GM18873 (cell line): ENCODE data around the gene GSTM4.
A peak's percentile ranks its signal among the peaks of the same experiment; 100 is the strongest.

ENCODE experiments used
- ATAC-seq: cut with Tn5 transposase; IDR thresholded peaks from one replicate; pipeline ENCODE4 v1.9.1; 2021; ENCODE audit warnings: mild to moderate bottlenecking, moderate library complexity, moderate number of reproducible peaks; ENCODE audit not compliant: unreplicated experiment, low FRiP score

Gene GSTM4

DNA sequence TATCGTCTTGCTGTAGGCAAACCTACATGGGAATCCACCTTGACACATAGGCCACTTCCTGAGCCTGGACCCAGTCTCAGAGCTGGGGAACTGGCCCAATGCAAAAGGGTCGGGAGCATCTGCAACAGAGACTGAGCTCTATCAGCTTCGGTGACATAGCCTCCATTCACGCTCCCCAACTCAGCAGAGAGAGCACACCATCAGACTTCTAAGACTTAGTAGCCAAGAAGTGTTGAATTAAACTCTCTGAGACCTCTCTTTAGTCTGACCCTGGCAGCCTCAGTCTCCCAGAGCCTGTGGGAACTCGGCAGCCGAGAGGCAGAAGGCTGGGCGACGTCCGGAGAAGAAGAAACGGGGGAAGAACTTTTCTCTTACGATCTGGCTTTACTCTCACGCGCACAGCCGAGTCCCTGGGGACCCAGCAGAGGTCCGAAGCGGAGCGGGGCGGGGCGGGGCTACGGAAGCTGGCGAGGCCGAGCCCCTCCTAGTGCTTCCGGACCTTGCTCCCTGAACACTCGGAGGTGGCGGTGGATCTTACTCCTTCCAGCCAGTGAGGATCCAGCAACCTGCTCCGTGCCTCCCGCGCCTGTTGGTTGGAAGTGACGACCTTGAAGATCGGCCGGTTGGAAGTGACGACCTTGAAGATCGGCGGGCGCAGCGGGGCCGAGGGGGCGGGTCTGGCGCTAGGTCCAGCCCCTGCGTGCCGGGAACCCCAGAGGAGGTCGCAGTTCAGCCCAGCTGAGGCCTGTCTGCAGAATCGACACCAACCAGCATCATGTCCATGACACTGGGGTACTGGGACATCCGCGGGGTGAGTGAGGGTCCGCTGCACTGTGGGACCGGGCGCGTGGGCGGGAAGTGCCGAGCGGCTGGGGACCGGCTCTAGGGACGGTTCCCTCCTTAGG is at the start of gene GSTM4:
Gene GSTM4 (plus strand): TSS at position 485 of the 905 bp plus-strand sequence. CDS start 291 bp downstream, at position 776.
- ATAC-seq = peak; percentile 66

DNA sequence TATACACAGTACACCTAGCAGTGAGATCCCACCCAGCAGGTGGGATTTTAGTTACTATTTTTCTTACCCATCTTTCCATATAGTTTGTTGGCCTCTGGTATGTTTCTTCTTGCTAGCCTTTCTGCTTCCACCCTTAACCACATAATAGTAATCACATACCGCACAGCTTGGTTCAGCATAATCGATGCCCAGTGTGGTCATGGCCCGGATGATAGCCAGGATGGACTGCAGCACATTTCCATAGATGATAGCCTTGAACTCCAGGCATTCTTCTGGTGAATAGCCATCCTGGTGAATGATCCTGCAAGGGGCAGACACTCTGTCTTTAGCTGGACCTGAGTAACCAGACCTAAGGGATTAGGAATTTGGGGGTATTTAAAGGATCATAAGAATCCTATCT is 46.0 kb upstream of the GSTM4 start:
- ATAC-seq = no peak

DNA sequence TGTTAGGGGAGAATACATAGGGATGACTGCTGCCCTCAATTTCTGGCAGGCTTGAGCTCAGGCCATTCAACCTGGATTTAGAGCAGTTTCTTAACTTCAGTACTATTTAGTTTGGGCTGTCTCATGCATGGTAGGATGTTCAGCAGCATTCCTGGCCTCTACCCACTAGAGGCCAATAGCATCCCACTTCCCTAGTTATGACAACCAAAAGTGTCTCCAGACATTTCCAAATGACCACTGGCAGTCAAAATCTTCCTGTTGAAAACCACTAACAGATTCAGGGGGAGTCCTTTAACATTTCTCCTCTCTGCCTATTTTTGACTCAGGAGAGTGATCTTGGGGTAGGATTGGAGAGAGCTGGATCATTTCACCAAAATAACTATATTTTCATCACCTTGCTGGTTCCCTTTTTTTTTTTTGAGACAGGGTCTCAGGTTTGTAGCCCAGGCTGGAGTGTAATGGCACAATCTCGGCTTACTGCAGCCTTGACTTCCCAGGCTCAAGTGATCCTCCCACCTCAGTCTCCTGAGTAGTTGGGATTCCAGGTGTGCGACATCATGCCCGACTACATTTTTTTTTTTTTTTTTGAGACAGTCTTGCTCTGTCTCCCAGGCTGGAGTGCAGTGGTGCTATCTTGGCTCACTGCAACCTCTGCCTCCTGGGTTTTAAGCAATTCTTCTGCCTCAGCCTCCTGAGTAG is 45.1 kb upstream of the GSTM4 start:
- no peak for ATAC-seq

DNA sequence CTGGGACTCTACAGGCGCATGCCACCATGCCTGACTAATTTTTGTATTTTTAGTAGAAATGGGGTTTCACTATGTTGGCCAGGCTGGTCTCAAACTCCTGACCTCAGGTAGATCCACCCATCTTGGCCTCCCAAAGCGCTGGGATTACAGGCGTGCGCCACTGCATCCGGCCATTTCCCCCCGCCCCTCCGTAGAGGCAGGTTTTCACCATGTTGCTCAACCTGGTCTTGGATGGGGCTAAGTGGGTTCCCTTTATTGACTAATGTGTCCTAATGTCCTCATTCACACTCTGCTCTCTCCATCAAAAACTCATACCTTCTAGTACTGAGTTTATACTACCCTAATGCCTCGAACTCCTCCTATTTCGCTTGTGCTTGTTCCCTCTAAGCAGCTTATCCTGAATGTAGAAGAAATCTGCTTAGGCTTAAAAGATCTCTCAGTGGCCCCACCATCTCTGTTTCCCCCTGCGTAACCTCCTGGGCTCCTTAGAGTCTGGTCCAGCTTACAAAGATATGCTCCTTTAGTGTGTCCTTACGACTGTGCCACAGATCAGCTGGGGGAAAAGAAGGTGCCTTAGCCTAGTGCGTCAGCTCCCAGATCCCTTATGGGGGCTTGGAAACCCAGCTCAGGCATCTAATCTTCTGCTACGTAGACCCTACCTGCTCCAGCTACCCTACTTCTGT is 44.5 kb upstream of the GSTM4 start:
- no peak for ATAC-seq

DNA sequence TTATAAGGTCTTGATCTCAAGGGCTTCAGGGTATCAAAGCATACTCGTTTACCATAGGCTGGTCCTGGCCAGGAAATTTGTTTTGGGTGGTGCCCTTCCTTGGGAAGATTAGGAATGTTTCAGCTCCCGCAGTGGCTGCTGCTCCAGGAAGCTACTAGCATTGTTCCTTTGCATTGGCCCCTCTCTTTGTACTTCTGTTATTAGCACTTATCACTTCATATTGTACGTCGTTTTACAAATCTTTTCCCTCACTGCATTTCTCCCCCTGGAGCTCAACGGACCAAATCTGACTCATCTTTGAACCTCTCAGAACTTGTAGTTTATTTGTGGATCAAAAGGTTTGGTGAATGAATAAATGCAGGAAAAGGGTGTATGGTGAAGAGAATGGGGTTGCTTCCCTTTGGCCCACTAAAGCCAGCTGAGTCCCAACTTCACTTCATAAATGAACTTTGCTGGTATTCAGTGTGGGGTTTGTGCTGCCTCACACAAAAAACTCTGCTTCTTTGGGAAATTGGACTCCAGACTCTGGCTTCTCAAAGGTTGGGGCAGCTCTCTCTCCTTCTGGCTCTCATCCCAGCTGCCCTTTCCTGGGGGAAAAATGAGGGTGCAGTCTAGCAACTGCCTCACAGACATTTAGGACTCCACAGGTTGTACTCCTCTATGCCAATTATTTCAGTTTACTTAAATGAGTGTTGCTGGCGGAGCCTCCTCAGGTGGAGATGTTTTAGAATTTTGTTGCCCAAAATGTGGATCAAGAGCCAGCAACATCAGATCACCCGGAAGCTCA is 42.3 kb upstream of the GSTM4 start:
- no peak for ATAC-seq

DNA sequence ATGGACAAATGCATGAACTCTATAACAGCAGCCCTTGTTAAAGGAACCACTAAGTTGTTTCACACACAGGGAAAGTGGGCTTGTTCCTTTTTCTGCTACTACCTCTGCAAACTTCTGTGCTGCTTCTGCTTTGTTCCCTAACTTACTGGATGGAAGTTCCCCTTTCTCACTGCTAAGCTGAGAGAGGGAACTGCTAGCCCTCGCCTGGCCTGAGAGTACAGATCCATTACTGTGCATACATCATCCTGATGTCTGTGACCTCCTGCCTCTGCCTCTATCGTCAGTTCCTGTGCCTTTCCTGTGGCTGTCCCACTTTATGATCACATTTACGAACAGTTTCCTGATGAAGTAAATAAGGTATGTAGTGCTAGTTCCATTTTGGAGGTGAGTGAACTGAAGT is 40.0 kb upstream of the GSTM4 start:
- ATAC-seq = no peak

DNA sequence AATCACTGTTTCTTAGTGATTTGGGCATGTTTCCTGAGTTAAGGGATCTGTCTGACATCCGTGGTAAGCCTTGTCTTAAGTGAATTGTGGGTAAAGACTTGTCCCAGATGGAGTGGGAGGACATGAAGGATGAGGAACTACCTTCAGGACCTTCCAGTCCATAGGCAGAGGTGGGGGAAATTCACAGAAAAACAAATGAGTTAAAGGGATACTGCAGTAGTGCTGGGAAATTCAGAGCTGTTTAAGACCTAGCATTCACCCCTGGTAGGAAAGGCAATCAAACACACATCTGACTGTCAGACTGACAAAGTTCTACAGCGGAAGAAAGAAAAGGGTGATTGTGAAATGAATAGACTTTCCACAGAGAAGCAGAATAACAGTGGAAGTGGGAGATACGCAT is 39.5 kb upstream of the GSTM4 start:
- no peak for ATAC-seq

DNA sequence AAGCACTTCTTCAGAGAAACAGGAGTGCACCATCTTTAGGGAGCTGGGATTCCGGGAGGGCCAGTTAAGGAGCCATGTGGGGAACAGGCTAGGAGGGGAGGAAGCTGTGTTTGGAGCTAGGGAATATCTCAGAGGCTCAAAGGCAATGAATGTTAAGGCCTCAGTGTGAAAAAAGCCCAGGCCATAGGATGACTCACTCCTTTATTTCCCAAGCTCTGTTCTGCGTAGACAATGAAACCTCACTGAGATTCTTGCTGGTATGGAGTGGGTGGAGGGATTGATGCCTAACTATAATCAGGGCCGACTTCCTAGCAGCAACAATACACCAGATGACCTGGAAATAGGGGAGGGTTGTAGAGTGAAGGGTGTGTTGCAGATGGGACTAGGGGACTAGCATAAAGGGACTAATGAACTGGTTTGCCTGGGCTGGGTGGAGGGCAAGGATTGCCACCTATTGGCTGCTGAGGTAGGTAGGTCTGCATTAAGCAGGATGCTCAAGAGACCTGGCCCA is 38.6 kb upstream of the GSTM4 start:
- no peak for ATAC-seq

DNA sequence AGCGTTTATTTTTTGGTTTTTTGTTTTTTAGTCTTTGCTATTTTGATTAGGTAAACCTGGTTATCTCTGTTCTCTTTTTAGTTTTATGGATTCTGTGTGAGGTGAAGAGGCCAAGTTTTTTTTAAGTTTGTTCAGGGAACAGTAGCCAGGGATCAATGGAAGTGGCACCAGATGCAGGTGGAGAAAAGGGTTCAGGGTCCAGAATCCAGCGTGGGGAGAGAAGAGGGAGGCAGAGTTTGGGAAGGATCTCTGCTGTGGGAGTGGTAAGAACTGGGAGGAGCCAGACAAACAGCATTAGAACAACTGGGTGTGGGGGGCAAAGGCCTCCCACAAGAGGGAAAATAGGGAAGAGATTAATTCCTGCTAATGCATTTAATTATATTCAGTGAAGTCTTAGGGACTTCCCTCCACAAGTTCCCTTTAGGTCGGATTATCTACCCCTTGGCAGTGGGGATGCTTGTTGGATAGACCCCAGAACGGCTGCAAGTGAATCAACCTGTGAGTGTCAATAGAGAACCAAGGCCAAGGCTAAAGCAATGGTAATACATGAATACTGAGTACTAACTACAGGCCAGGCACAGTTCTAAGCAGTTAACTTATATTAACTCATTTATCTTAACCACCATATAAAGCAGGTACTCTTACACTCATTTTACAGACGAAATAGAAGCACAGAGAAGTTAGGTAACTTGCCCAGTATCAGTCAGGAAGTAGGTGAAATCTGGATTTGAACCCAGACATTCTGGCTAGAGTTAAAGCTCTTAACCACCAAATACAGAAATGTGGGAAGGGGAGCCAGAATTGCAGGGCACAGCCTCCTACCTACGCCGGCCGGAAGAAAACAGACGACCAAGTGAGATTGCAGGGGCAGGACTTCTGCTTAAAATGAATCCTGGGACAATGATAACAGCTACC is 37.0 kb upstream of the GSTM4 start:
- ATAC-seq = no peak

DNA sequence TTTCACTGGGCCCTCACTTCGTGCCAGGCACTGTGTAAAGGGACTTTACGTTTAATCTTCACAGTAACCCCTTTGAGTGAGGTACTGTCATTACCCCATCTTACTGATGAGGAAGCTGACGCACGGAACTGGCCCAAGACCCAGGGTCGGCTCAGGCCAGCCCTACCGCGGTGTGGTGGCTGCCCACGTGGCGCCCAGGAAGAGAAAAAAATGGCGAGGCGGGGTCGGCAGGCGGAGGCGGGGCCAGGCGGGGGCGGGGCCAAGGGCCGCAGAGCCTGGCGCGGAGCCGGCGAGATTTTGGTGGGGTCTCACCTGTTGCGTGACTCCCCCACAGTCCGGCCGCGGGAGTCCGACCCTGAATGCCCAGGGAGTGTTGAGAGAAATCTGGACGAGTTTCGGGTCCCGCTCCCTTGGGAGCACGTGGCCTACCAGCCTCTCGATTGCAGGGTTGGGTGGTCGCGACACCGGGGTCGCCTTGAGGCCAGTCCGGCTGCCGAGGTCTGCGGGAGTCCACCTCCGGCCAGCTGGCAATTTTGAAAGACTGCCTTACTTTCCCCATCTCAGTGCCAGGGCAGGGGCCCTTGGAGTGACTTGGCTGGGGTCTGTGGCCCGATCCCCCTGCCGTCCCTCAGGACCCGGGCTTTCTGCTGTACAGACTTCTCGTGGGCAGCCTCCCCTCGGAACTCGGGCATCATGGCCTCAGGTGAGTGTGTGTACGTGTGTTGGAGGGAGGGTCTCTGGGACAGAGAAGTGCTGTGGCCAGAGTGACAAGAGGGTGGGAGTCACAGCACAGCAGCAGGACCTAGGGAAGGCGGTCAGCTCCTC is 36.1 kb upstream of the GSTM4 start, which contains the start of the genes AMPD2 and GNAT2:
Gene AMPD2 (plus strand): TSS at position 262 of the 825 bp plus-strand sequence. CDS start 1,339 bp downstream, outside the sequence.
Gene GNAT2 (minus strand): TSS at position 41 of the 825 bp plus-strand sequence. CDS start 6,746 bp downstream, outside the sequence.
- ATAC-seq = no peak

DNA sequence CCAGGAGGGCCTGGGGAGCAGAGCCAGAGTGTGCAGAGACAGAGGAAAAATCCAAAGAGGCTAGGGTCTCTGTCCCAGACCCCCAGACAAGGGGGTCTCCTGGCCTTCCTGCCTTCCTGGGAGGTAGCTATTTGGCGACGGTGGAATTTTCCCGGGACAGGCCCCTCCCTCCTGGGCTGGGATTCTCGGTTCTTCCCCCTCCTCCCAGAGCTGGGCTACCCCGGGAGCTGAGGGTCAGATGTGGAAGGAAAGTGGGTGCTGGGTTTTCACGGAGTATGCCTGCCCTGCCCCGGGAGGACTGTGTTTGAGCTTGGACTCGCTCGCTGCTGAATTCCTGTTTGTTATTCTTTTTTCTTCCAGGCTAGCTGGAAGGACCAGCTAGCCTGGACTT is 35.5 kb upstream of the GSTM4 start:
- ATAC-seq = no peak

DNA sequence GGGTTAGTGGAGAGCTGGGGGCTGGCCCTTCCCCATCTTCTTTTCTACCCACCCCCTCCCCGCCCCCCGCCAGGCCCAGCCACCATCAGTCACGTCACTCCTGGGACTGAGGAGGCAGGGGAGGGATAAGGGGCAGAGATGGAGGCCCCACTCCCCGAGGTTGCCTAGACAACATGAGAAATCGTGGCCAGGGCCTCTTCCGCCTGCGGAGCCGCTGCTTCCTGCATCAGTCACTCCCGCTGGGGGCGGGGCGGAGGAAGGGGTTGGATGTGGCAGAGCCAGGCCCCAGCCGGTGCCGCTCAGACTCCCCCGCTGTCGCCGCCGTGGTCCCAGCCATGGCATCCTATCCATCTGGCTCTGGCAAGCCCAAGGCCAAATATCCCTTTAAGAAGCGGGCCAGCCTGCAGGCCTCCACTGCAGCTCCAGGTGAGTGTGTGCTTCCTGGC is 35.0 kb upstream of the GSTM4 start:
- ATAC-seq = peak; percentile 64

DNA sequence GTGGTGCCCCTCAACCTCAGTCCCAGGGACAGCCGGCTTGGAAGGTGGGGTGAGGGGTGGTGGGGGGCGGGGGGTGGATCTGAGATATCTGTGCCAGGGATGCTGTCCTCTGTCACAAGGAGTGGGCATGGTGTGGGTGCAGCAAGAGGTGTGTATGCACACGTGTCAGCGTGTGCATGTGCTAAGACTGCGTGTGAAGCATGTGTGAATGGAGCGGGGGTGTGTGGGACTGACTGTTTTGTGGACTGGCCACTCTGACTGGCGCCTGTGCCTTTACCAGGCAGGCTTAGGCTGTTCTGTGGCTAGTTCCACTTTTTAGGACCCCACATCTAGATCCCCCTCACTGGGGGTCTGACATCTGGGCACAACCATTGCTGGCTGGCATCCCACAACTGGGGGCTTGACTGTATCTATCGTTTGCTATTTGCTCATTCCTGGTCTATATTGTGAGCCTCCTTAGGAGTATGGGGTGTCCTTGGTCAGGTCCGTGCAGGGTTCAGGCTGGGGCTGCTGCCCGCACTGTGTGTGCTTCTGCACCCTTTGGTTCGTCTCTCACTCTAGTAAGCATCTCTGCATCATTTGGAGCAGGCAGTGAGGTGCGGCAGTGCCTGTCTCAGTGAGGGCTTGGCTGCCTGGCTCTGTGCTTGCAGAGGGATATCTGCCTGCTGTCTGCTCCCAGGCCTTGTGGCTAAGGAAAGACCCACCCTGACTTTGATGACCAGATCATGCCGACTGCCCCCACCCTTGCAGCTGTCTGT is 34.3 kb upstream of the GSTM4 start:
- ATAC-seq = no peak

DNA sequence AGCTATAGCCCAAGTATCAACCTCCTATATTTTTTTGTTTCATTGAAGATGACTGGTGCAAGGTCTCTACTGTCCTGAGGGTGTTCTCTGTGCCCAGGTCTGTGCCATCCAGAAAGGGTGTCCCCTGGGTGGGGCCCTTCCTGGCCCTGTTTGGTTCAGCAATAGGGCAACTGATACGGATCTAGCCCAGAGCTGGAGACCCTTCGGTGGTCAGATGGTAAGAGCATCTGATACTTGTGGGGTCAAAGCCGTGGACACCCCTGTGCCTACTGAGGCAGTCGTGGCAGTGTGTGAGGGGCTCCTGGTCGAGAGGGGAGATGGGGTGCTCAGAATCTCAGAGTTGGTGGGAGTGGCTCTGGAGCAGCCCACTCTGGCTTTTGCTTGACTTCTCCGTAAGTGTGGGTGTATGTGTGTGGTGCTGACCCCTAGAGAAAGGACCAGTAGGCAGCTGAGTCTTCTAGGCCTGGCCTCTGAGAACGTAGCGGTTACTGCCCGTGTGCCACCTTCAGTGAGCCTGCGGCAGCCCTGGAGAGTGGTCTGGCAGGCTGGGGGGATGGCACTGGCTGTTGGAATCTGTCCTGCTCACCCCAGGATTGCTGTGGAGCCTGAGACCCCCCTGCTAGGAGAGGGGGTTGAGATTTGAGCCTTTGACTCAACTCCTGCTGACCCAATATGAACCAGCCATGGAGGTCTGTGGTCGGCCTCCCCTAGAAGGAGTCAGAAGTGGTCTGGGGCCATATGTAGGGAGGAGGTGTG is 33.6 kb upstream of the GSTM4 start:
- ATAC-seq = no peak

DNA sequence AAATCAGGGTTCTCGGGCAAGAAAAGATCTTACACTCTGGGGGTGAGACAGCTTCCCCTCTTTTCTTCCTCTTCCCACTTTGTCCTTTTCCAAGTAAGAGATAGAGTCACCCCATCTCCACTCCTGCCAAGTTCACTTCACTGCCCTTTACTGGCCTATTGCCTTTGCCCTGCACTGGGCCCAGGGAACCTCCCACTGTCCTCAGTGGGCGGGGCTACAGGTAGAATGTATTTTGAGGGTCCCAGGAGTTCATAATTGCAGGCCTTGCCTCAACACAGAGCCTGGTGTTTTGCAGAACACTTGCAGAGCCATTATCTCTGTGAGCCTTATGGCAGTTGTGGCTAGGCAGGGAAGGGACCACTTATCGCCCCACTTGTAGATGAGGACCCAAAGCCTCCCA is 33.0 kb upstream of the GSTM4 start:
- ATAC-seq = no peak

DNA sequence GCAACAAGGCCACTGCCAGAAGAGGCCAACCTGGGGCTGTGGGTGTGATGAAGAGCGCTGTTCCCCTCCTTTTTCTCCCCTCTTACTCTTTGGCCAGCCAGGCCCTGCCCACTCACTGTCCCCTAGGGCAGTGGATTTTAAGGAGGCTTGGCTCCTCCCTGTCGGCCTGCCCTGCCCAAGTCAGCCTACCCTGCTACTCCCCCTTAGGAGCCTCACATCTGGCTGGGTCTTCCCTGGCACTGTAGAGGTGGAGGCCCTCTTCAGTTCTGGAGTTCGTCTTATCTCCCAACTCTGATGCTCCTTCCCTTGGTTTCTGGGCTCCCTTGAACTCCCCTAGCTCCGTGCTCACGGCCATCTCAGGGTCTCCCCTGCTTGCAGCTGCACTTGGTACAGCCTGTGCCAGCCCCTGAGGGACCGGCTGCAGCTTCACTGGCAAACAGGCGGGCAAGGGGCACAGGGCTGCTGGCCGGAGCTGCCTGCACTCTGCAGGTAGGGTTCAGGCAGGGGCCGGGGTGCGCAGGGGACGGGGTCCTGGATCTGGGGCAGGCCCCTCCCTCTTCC is 32.2 kb upstream of the GSTM4 start:
- no peak for ATAC-seq
